ENCODE results near the gene NELFA. TPM values are rescaled to one million over a fixed set of nuclear protein-coding genes. Genes with fewer than 3 reads are reported as not detected.

Gene NELFA
- total RNA-seq, 1 experiment from 2014 or later = 56.1 TPM

DNA sequence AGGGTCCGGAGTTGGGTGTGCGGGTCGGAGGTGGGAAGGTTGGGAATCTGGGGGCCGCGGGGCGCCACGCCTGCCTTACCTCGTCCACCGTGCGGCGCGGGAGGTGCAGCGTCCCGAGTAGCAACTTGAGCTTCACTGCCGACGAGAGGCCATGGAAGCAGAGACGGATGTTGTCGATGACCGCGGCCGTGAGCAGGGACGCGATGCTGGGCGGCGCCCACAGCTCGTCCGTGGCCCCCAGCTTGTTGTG lies 178 bp downstream of the NELFA start:
- peaks cover 51% of the 10 kb centered on the region for H3K79me2 ChIP-seq (ENCODE audit: insufficient read depth, low read length)
- CTCF ChIA-PET = no interaction called here
- H3K9ac ChIP-seq (ENCODE audit: low read length) = peak overlapping the region; percentile 96
- DNase-seq (ENCODE audit: low read depth, low spot score) (no peak), ATAC-seq (peak; percentile 33)
- H2AFZ ChIP-seq (ENCODE audit: low read depth, low read length, poor library complexity, severe bottlenecking) = no peak overlapping the region
- peak overlapping the region; percentile 97 to 98 for H3K4me3 ChIP-seq (replicated peaks in 1 of 2; ENCODE audit: low read depth in 1 of 2, low read length in 2 of 2)
- RAD21 ChIA-PET (ENCODE audit: low non-redundant PET in 1 of 2, low total read pairs in 2 of 2, uncharacterized antibody in 2 of 2, unreplicated experiment in 2 of 2) = no interaction called here
- peaks cover 6% of the 10 kb centered on the region for H4K20me1 ChIP-seq (ENCODE audit: insufficient read depth)
- peak overlapping the region; percentile 99 for H3K27ac ChIP-seq (ENCODE audit: low read depth, low read length)
- TF ChIP-seq JUND (IDR thresholded peaks at IDR 0.05) = no peak
- TF ChIP-seq, protein P1, sequence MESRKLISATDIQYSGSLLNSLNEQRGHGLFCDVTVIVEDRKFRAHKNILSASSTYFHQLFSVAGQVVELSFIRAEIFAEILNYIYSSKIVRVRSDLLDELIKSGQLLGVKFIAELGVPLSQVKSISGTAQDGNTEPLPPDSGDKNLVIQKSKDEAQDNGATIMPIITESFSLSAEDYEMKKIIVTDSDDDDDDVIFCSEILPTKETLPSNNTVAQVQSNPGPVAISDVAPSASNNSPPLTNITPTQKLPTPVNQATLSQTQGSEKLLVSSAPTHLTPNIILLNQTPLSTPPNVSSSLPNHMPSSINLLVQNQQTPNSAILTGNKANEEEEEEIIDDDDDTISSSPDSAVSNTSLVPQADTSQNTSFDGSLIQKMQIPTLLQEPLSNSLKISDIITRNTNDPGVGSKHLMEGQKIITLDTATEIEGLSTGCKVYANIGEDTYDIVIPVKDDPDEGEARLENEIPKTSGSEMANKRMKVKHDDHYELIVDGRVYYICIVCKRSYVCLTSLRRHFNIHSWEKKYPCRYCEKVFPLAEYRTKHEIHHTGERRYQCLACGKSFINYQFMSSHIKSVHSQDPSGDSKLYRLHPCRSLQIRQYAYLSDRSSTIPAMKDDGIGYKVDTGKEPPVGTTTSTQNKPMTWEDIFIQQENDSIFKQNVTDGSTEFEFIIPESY (IDR thresholded peaks at IDR 0.05; ENCODE audit: extremely low read depth, insufficient replicate concordance, low read length) = no peak
- TF ChIP-seq SRF (IDR thresholded peaks at IDR 0.05; ENCODE audit: low read depth) = no peak
- no peak for TF ChIP-seq FOSL1 (IDR thresholded peaks at IDR 0.05; ENCODE audit: low read depth)
- TF ChIP-seq, protein P2, sequence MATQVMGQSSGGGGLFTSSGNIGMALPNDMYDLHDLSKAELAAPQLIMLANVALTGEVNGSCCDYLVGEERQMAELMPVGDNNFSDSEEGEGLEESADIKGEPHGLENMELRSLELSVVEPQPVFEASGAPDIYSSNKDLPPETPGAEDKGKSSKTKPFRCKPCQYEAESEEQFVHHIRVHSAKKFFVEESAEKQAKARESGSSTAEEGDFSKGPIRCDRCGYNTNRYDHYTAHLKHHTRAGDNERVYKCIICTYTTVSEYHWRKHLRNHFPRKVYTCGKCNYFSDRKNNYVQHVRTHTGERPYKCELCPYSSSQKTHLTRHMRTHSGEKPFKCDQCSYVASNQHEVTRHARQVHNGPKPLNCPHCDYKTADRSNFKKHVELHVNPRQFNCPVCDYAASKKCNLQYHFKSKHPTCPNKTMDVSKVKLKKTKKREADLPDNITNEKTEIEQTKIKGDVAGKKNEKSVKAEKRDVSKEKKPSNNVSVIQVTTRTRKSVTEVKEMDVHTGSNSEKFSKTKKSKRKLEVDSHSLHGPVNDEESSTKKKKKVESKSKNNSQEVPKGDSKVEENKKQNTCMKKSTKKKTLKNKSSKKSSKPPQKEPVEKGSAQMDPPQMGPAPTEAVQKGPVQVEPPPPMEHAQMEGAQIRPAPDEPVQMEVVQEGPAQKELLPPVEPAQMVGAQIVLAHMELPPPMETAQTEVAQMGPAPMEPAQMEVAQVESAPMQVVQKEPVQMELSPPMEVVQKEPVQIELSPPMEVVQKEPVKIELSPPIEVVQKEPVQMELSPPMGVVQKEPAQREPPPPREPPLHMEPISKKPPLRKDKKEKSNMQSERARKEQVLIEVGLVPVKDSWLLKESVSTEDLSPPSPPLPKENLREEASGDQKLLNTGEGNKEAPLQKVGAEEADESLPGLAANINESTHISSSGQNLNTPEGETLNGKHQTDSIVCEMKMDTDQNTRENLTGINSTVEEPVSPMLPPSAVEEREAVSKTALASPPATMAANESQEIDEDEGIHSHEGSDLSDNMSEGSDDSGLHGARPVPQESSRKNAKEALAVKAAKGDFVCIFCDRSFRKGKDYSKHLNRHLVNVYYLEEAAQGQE (IDR thresholded peaks at IDR 0.05; ENCODE audit: low read depth) = no peak
- TF ChIP-seq YY1 (IDR thresholded peaks at IDR 0.05; ENCODE audit: extremely low read depth, insufficient replicate concordance, low read depth, low read length) = no peak
- TF ChIP-seq ZNF274 (IDR thresholded peaks at IDR 0.05; ENCODE audit: low read depth, low read length) = no peak
- no peak for TF ChIP-seq SIN3A (IDR thresholded peaks at IDR 0.05; ENCODE audit: low read depth)
- TF ChIP-seq, protein P3, sequence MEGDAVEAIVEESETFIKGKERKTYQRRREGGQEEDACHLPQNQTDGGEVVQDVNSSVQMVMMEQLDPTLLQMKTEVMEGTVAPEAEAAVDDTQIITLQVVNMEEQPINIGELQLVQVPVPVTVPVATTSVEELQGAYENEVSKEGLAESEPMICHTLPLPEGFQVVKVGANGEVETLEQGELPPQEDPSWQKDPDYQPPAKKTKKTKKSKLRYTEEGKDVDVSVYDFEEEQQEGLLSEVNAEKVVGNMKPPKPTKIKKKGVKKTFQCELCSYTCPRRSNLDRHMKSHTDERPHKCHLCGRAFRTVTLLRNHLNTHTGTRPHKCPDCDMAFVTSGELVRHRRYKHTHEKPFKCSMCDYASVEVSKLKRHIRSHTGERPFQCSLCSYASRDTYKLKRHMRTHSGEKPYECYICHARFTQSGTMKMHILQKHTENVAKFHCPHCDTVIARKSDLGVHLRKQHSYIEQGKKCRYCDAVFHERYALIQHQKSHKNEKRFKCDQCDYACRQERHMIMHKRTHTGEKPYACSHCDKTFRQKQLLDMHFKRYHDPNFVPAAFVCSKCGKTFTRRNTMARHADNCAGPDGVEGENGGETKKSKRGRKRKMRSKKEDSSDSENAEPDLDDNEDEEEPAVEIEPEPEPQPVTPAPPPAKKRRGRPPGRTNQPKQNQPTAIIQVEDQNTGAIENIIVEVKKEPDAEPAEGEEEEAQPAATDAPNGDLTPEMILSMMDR (IDR thresholded peaks at IDR 0.05 in 2 of 3, conservative IDR thresholded peaks at IDR 0.05 in 1 of 3; ENCODE audit: borderline replicate concordance in 1 of 3, insufficient read depth in 1 of 3, low read depth in 2 of 3, low read length in 2 of 3) = no peak
- no peak for TF ChIP-seq CEBPB (IDR thresholded peaks at IDR 0.05; ENCODE audit: low read depth)
- no peak for TF ChIP-seq ELF1 (IDR thresholded peaks at IDR 0.05; ENCODE audit: borderline replicate concordance, low read depth)
- TF ChIP-seq, protein P4, sequence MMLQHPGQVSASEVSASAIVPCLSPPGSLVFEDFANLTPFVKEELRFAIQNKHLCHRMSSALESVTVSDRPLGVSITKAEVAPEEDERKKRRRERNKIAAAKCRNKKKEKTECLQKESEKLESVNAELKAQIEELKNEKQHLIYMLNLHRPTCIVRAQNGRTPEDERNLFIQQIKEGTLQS (IDR thresholded peaks at IDR 0.05) = no peak
- no peak for TF ChIP-seq ZFX (IDR thresholded peaks at IDR 0.05)
- TF ChIP-seq SP1 (IDR thresholded peaks at IDR 0.05; ENCODE audit: low read depth) = no peak
- TF ChIP-seq TCF7L2 (IDR thresholded peaks at IDR 0.05; ENCODE audit: borderline replicate concordance, extremely low read depth, insufficient read depth, insufficient read length) = no peak
- BruUV-seq (replicated peaks) = no TSS peak
- H3K4me2 ChIP-seq (ENCODE audit: low read length) = peak overlapping the region; percentile 88
- H3K27me3 ChIP-seq (ENCODE audit: insufficient read depth, low read length) = no peaks in the 10 kb centered on the region
- H3K9me2 ChIP-seq (ENCODE audit: insufficient read depth) = no peaks in the 10 kb centered on the region
- H3K9me3 ChIP-seq (ENCODE audit: control insufficient read depth in 1 of 2, insufficient read depth in 1 of 2, low read depth in 1 of 2, low read length in 2 of 2) = no peaks in the 10 kb centered on the region
- intact Hi-C loops (cut with micrococcal nuclease) = loop anchor here (5.0 kb wide), 1 partner anchor 49 kb away; the partner anchor contains the start of gene NAT8L
- POLR2A ChIA-PET = no interaction called here
- peaks cover 10 to 24% of the 10 kb centered on the region in 2 experiments; a peak in 3 of 4 replicates for H3K4me1 ChIP-seq (ENCODE audit: control insufficient read depth in 1 of 2, insufficient read depth in 2 of 2, low read length in 2 of 2)
- H3K36me3 ChIP-seq (ENCODE audit: control insufficient read depth in 1 of 2, insufficient read depth in 2 of 2, low read length in 2 of 2) = peaks cover 13% of the 10 kb centered on the region in 2 experiments

Data from HCT116 (cell line).